GM18520 (cell line): ENCODE measurements around the gene RAMACL.

Source experiments
- ATAC-seq: cut with Tn5 transposase; IDR thresholded peaks from one replicate; pipeline ENCODE4 v1.9.1; 2021; ENCODE audit not compliant: unreplicated experiment

The RAMACL gene

DNA sequence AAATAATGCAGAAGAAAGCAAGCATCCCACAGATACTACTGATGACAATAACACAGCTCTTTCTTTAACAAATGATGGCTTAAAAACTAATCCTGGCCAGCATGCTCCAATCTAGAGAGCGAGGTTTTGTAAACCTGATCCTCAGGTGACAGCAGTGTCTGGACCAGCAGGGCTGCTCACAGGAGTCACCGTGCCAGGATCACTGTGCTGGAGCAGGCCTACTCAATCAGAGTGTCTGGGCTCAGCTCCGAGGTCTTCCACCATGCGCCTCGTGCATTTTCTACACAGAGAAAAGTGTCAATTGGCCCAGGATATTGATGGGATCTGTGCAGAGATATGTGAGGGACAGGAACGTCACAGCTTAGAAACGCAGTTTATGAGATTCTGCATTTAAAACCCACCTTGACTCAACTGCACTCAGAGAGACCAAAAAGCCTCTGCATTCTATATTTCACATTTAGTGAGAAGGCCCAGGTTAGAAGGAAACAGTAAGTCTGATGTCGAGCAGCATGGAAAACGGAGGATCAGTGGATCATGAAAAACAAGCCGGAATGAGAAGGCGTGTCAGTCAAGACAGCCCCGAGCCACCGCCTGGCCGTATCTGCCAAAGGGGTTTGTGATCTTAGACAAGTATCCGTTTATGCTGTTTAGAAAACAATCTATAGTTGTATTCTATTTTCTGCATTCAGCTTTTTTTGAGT, 7.8 kb downstream of the RAMACL start:
- ATAC-seq, result no peak

DNA sequence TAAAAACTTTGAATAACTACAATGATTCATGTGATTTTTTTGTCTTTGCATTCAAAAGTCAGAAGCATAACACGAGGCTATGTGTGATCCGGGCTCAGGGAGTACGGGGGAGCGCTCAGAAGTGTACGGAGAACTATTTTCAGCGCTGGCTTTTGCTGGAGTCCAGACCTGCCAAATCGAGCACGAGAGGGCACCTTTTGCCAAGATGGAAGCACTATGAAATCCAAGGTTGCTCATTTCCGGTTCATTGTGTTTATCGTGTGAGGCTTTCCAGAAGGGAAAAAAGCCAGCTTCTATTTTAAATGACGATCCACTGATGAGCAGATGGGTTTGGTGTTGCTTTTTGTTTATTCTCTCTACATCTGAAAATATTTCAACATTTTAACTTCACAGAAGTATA, 11.3 kb downstream of the RAMACL start:
- ATAC-seq, result no peak

DNA sequence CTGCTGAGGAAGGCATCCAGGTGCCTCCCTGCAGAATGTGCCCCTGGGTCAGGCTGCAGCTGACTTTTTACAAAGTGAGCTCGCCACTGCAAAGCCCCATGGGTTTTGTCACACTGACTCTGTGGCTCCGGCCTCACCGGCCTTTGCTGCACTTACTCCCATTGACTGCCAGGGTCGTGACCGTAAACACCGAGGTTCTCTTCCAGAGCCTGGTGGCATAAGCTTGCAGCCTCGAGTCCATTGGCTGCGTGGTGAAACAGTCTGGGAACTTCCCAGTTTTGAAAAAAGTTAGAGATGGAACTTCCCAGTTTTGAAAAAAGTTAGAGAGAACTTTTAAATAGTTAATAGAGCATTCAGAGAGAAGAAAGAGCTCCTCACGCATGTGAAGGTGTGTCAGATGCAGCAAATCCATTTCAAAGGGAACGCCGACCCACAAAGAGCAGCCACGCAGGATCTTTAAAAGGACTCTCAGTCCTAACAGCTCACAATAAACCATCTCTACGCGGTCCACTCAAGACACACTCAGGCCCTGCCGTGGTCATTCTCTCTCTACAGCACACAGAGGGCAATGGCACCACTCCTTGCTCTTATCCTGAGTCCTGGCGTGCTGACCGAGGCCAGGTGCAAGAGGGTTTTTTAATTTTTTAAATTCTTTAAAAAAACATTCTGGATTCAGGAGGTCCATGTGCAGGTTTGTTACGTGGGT, 12.8 kb downstream of the RAMACL start:
- no peak for ATAC-seq

DNA sequence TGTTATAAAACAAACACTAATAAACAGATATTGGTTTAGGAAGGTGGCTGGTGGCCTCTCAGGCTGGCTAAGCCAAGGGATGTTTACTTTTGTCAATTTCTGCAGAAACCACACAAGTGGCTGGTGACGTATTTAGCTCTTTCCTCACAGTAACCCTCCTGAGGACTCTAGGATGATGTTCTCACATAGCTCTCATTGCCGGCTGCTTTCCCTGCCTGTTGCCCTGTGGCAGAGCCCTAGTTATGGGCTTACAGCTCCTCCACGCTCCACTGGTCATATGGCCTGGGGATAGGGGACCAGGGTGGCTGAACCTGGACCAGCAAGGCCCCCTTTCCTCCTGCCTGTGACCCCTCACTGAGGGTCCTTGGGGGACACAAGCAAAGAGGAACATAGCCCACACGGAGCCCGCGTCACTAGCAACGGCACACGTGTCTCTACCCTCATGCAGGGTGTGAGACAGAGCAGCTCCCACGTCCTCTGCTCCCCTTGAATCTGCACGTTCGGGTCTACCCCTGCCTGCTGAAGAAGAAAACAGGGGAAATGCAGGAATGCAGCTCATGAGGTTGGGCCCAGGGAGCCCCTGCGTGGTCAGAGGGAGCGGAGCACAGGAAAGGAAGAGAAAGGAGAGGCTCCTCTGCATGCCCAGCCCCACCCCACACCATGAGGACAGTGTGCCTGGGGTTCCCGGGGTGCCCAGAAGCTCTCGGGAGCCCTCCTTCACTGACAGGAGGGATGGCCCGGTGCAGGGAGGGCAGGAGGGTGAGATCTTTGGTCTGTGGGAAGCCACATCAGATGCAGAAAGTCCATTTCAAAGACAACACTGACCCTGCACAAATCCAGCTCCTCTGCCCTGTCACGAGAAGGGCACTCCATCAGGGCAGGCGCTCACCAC, 13.9 kb downstream of the RAMACL start:
- ATAC-seq, result no peak

DNA sequence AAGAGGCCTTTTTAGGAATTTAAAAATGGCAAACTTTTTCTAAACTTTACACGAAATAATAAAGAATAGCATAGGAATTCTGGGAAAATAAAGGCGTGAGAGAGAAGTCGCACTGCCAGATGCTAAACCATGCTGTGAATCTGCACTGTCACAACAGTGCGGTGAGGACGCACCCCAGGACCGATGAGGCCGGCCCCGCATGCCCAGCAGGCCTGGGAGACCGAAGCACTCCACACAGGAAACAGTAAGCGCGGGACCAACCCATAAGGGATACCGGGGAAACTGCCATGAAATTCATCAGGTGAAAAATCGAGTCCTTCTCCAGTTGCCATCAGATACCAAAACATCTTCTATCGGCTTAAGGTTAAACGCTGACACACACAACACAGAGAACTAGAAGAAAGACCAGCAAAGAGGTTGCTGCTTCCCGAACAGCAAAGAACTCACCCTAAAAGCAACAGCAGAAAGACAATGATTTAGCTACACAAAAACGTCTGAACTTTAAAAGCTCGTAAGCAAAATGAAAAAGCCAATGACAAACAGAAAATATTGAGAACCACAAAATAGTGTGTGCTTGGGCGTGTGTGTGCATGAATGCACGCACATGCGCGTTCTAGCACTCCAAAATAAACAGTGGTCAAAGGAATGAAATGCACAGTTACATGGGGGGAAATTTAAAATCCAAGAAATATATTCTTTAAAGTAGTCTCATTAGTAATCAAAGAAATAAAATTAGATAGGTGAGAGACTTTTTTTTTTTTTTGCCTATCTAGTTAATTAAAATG, 15.4 kb downstream of the RAMACL start:
- no peak for ATAC-seq

DNA sequence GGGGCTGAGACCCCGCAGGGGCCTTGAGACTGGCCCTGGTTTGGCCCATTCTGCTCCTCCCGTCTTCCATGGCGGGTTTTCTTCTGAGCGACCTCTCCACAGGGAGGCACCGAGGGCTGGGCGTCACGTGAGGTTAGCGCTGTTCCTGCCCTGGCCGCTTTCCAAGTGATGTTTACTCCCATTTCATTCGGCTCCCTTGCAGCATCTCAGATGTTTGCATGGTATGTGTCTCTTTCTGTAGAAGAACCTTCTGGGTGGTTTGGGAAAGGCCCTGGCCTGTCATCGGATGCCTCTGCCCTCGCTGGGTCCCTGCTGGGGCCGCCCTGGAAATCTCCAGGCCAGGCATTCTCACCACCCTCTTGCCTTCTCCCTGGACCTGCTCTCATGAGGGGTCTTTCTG, 17.3 kb downstream of the RAMACL start:
- ATAC-seq, result no peak

DNA sequence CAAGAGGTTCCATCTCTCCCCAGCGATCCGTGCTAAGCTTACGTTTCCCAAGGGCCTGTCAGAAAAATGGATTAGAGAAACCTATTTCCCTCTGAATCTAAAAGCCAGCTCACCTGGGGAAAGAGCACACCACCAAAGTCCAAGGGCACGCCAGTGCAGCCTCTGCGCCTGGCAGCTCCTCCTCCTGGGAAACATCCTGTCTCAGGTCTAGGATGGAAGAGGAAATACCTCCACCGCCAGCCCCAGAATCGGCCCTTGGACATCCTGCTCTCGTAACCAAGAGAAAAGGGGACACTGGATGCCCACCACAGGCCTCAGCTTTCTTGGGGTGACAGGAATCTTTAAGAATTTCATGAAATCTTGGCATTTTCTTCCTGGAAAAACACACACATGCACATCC, 18.7 kb downstream of the RAMACL start:
- no peak for ATAC-seq

DNA sequence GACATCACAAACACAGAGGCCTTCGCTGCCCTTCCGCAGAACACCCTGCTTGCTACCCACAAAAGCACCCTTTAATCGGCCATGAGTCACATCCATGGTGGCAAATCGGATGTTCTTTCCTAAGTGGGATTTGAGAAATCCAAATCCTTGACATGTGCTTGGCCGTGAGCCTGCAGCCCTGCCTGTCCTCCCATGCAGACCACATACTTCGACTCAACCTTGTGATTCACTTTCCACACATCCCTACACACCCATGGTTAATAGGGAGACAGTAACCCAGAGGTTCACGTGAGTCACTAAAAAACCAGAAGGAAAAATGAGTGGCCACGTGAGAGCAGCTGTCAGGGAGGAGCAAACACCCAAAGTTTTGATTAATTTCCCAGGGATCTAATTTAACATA, 19.4 kb downstream of the RAMACL start:
- ATAC-seq, result no peak

DNA sequence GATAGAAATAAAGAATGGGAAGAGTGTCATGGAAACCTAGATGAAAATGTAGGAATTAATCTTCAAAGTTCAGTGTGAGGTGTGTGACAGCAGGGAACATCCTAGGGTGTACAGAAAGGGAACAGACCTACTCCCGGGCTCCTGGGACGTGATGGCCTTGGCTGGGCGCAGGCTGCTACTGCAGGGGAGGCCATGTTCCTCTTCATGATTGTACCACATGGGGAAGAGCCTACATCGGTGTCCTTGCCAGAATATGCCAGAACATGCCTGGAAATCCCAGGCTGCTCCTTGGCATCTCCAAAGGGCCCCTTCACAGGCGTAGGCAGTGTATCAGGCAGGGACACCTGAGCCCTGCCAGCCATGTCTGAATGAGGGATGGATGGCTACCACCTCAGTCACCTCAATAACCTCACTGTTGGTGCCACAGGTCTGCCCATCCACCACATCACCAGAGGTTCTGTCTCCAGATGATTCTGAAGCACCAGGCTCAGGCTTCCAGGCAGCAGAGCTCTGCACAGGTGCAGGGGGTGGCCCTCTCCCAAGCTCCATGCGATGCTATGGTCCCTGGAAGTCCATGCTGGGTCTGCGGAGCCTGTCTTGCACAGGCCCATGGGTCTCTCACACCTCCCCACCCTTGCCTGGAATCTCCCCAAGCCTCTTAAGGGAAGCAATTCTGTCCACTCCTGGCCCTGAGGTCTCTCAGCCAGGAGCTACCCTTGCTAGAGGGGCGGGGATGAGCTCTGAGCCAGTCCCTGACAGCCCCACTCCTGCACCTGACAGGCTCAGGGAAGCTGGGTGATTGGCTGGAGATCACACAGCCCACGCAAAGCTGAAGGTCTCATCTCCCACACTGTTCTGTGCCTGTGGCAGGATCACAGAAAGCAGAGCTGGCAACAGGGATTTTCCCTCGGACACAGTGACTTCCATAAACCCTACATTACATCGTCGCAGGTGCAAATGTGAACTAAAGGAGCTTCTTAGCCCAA, 20.2 kb downstream of the RAMACL start:
- no peak for ATAC-seq

DNA sequence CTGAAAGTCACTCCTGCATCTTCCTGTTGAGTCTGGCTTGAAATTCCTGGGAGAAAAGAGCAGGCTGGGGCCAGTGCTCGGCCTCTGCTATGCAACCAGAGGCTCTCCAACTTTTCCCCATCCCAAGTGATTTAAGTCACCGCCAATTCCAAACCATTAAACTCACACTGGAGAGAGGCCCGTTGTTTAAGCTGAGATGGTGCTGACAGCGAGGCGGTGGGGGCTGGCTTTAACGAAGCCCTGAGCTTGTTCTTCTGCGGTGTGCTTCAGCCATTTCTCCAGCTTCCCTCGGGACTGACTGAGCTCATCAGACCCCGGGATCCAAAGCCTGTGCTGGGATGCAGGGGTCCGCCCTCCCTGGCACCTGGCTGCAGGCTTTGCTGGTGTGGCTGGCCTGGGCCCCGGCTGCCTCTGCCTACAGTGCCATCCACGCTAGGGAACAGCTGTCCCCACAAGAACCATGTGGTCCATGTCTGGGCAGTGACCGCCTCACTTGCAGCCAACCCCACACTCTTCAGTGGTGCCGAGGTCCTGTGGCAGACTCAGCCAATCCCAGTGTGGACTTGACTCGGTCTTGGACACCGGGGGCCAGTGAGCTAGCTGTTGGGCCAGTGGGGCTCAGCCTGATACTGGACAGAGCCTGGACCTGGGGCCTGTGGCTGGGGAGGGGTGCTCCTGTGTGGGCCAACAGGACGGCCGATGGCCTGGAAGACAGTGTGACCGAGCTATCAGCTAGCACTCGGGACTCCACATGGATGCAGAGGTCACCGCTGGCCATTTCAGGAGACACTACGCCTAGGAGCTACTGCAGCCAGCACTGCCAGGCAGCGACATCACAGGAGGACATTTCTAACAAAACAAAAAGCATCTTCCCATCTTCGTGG, 21.2 kb downstream of the RAMACL start:
- ATAC-seq, result no peak

DNA sequence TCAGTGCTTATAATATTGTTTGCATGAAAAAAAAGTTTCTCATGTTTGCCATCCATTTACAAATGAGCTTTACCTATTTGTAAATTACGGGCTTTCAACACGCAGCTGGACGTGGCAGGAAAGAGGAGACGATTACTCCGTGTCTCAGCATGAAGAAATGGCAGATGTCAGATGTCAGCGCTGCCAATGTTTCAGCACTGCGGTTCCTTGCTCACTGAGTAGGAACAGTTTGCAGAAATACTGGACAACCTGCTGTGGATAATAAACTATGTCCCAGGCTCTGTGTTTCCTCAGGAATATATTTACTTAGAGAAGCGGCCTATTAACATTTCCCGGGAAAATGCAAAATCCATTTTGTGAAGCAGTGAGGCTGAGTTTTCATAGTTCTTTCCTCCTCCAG, 22.7 kb downstream of the RAMACL start:
- ATAC-seq, result no peak

DNA sequence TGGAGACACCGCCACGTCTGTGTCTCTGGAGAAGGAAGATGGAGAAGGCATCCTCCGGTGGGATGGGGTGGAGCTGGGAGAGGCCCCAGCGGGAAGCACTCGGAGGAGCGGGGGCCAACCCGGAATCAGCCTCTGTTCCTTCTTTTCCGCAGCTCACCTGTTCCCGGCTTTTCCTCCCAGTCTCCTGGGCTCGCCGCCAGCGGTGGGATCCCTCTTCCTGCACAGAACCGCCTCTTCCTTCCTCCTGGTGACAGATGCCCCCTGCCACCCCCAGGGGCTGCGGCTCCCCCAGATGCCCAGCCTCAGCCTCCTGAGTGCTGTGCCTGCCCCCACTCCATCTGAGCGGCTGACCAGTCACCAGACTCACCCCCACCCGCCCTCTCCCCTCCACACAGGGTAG, 23.3 kb downstream of the RAMACL start:
- ATAC-seq, result no peak

DNA sequence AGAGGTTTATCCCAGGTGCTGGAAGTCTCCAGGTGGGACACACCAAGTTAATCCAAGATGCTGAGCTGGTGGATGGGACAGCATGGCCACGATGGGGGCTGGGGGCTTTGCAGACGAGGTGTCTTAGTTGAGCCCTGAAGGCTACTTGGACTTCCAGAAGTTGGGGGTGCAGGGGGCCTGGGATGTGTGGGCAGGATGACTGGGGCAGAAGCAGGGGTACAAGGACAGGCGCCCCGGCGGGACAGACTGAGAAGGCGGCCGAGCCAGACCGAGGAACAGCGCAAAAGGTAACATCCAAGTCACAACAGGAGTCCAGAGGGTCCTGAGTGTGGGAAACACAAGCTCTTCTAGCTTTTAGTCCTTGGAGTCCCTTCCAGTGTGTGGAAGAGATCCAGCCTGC, 23.8 kb downstream of the RAMACL start:
- no peak for ATAC-seq

DNA sequence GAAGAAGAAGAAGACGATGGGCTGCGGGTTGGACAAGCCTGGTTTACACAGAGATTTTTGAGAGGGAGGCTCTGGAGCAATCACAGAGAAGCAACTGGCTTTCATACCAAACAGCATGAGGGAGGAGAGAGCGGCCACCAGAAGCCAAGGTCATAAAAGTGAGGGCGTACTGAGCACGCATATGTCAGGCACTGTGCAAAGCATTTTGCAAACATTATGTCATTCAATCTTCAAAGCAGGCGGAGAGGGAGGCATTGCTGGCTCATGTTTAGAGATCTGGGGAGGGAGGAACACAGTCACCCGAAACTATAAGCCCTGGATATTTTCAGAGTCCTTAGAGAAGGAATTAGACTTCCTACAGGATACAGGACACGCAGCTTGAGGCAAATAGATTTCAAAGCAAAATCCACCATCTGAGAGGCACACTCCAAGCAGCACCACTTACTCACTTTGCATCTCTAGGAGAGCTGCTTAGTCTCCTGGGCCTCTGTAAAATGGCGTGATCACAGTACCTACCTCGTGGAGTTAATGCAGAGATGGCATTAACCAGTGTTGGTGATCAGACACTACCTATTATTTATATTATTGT, 24.6 kb downstream of the RAMACL start:
- no peak for ATAC-seq

DNA sequence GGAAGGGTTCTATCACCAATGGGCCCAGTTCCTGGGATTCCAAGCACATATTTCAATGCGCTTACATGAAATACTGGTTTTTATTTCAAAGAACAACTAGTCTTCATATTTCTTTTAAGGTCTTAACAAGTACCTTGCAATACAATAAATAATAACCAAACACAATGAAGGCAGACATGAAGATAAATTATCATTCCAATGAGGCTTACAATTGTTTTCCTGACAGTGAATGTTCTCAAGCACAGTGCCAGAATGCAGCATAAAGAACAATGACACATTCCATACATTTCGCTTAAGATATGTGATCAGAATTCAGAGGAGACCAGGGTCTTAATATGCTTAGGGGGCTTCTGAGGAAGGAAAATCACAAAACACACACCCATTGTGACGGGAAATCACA, 26.3 kb downstream of the RAMACL start:
- no peak for ATAC-seq

DNA sequence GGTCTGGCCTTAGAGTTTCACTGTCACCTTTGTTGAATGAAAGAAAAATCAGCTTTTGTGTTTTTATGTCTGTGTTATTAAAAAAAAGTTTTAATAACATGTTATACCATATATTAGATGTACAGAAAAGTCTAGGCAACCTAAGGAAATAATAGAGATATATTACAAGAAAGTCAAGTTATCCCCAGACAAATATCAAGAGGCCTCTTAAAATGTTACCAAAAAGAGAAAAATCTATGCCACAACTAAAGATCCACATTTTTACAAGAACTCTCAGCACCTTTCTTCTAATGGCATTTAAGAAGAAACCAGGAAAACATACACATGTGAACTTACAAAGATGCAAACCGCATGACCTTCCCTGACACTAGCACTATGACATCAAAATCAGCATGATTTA, 26.8 kb downstream of the RAMACL start:
- no peak for ATAC-seq

DNA sequence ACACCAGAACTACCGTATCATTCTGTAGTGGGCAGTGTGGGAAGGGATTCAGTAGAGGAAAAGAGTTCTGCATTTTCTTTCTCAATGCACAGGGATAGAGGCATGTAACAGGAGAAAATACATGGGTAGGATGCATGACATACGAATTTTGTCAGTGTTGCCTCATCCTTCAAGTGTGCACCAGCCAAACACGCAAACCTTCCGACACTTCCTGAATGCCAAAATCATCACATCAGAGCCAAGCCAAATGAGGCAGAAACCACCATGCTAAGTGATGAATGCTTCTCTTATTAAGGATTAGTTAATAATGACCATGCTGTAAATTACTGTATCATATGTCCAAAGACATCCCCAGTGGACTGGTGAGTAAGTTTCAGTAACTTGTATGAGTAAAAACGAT, 27.3 kb downstream of the RAMACL start:
- ATAC-seq, result no peak

DNA sequence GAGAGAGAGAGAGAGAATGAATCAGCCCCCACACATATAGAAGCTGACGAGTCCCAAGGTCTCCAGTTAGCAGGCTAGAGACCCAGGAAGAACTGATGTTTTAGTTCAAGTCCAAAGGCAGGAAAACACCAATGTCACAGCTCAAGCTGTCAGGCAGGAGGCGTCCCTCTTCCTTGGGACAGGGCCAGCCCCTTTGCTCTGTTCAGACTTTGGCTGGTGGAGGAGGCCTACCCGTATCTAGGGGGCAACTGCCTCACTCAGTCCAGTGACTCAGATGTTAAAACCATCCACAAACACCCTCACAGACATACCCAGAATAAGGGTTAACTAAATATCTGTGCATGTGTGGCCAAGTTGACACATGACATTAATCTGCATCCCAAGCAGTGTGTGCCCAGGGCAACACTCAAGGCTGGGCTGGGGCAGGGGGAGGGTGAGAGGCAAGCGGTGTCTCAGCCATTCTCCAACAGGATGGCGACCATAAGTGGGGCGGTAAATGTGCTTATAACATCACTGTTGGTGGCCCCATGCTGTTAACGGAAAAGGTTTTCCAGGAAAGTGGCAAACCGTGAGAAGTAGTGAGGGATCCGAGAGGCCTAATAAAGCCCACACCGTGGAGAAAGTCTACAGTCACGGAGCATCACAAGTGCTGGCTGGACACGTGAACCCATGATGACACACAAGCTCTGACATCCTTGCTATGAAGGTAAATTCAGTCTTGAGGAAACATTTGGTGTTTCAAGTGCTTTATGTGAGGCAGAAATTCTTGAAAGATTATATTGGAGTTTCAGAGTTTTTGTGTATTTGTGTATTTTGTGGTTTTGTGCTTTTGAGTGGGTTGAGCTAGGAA, 28.1 kb downstream of the RAMACL start:
- no peak for ATAC-seq
